IPS-20b (cell line): Measurements from ENCODE around the gene SYT2.
"Not testable (repeated sequence)": the region's sequence is repeated elsewhere in the genome, so short reads cannot be mapped to it uniquely, and the experiment has no call there.

Experiments
- H3K27ac ChIP-seq: one replicate; pipeline ENCODE4 v1.5.1; 2013; ENCODE audit warnings: low read length
- H3K27me3 ChIP-seq: 2 replicates; pipeline ENCODE4 v1.6.1; 2013; ENCODE audit warnings: mild to moderate bottlenecking, low read length, inconsistent platforms; ENCODE audit not compliant: insufficient read depth
- H3K36me3 ChIP-seq: 2 replicates; pipeline ENCODE4 v1.6.1; 2013; ENCODE audit warnings: low read depth, mild to moderate bottlenecking, inconsistent platforms, low read length, moderate library complexity; ENCODE audit not compliant: insufficient read depth
- H3K4me1 ChIP-seq: 2 replicates; pipeline ENCODE4 v1.6.1; 2013; ENCODE audit warnings: mild to moderate bottlenecking, control low read depth, inconsistent platforms, low read length, moderate library complexity; ENCODE audit not compliant: insufficient read depth
- H3K4me3 ChIP-seq: 2 replicates; pipeline ENCODE4 v1.5.1; 2013; ENCODE audit warnings: mild to moderate bottlenecking, low read length, inconsistent platforms
- H3K9ac ChIP-seq: 2 replicates; pipeline ENCODE4 v1.6.1; 2013; ENCODE audit warnings: low read depth, mild to moderate bottlenecking, inconsistent platforms, low read length, moderate library complexity
- H3K9me3 ChIP-seq: 2 replicates; pipeline ENCODE4 v1.6.1; 2013; ENCODE audit warnings: mild to moderate bottlenecking, low read depth, low read length, inconsistent platforms; ENCODE audit not compliant: insufficient read depth

Gene SYT2

DNA sequence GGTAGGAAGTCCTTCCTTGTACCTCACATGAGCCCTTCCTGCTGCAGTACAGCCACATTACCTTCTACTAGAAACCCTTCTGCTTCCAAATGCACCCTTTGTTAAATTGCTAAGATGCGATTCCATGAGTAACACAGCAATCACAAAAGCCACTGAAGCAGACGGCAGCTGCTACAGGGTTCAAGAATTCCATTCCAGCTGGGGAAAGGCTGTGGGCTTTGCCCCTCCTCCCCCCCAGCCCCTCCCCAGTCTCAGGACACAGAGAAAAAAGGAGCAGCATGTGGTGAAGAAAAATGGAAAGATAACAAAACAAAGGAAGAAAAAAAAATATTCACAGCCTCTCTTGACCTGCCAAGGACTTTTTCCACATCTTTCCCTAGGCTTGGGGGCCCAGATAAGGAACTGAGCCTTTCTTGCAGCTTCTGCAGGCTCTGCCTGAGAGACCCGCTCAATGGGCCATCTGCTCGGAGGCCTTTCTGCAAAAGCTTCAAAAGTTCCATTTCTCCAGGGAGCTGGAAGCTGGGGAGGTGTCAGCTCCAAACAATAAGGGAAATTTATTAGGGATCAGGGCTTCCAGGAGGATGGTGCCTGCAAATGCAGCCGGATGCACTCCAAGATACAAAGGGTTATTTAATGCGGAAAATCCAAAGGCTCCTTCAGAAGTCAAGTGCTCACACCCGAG, 72.1 kb downstream of the SYT2 start:
- Histone ChIP-seq H3K27me3 (peaks cover 28% of the 10 kb centered on the region), H3K9ac (peak overlapping the region; percentile 28; the same call in 1 of the 2 replicates), H3K27ac (no peak overlapping the region), H3K4me3 (no peak overlapping the region), H3K36me3 (no peaks in the 10 kb centered on the region), H3K4me1 (peaks cover 21% of the 10 kb centered on the region; the same call in 1 of the 2 replicates), H3K9me3 (no peaks in the 10 kb centered on the region)

GRCh38 chr1:202637321-202638018, 72.8 kb downstream of the SYT2 start:
- peaks cover 21% of the 10 kb centered on the region; the same call in 1 of the 2 replicates for H3K4me1 ChIP-seq
- H3K4me3 ChIP-seq, H3K9me3 ChIP-seq, H3K27ac ChIP-seq, H3K36me3 ChIP-seq: not testable (repeated sequence)
- 0 out of 2 replicates have a peak overlapping the region, but pooled peaks have one; percentile 28 for H3K9ac ChIP-seq
- H3K27me3 ChIP-seq: peaks cover 21% of the 10 kb centered on the region

DNA sequence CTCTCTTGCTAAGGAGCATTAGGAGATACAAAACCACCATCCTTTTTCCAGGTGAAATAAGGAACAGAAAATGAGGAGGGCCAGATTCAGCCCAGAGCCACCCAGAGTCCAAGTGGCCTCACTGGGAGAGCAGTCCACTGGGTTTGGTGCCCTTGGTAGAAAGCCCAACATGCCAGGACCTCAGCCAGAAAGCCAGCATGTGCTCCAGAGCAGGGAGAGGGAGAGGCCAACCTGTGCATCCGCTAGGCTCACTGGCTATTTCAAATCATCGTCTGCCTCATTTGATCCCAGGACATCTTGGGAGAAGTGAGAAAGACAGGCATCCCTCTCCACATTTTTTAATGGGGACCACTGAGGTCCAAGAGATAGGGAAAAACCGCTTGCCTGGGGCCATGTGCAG, 74.1 kb downstream of the SYT2 start:
- H3K27me3 ChIP-seq, H3K36me3 ChIP-seq, H3K9me3 ChIP-seq, H3K27ac ChIP-seq, H3K9ac ChIP-seq, H3K4me3 ChIP-seq: not testable (repeated sequence)
- H3K4me1 ChIP-seq: peaks cover 15% of the 10 kb centered on the region; the same call in 1 of the 2 replicates

GRCh38 chr1:202632241-202632640, 78.0 kb downstream of the SYT2 start:
- H3K4me3 ChIP-seq: no peak overlapping the region
- H3K27ac ChIP-seq: no peak overlapping the region
- peaks cover 3% of the 10 kb centered on the region; the same call in 1 of the 2 replicates for H3K4me1 ChIP-seq
- no peaks in the 10 kb centered on the region for H3K9me3 ChIP-seq
- H3K27me3 ChIP-seq: no peaks in the 10 kb centered on the region
- H3K9ac ChIP-seq: no peak overlapping the region
- no peaks in the 10 kb centered on the region for H3K36me3 ChIP-seq

GRCh38 chr1:202631076-202631923, 79.0 kb downstream of the SYT2 start:
- Histone ChIP-seq H3K27me3 (no peaks in the 10 kb centered on the region), H3K4me3 (no peak overlapping the region), H3K9me3 (no peaks in the 10 kb centered on the region), H3K4me1 (peaks cover 6% of the 10 kb centered on the region; the same call in 1 of the 2 replicates), H3K36me3 (no peaks in the 10 kb centered on the region), H3K9ac (no peak overlapping the region), H3K27ac (no peak overlapping the region)

DNA sequence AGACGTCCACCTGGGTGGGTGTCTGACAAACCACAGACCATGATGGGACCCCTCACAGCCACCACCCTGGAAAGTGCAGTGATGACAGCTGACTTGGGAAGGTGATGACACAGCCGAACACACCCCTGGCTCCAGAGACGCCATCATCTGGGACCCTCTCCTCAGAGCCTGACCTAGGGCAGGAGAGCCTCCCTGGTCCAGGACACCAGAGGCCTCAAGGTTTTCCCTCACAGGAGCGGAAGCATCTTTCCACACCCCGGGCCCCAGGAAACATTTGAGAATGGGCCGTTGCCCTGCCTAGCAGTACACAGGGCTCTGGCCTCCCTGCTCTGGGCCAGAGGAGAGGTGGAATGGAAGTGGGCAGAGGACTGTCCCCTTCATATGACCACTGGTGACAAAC, 79.7 kb downstream of the SYT2 start:
- no peak overlapping the region for H3K27ac ChIP-seq
- no peaks in the 10 kb centered on the region for H3K9me3 ChIP-seq
- H3K27me3 ChIP-seq: no peaks in the 10 kb centered on the region
- H3K4me3 ChIP-seq: no peak overlapping the region
- no peaks in the 10 kb centered on the region for H3K36me3 ChIP-seq
- H3K4me1 ChIP-seq: peaks cover 6% of the 10 kb centered on the region; the same call in 1 of the 2 replicates
- no peak overlapping the region for H3K9ac ChIP-seq

- H3K4me3 ChIP-seq, H3K27me3 ChIP-seq, H3K9ac ChIP-seq, H3K4me1 ChIP-seq, H3K27ac ChIP-seq, H3K9me3 ChIP-seq, H3K36me3 ChIP-seq: not testable (repeated sequence)
Observed at GRCh38 chr1:202630096-202630495, 80.2 kb downstream of the SYT2 start.

DNA sequence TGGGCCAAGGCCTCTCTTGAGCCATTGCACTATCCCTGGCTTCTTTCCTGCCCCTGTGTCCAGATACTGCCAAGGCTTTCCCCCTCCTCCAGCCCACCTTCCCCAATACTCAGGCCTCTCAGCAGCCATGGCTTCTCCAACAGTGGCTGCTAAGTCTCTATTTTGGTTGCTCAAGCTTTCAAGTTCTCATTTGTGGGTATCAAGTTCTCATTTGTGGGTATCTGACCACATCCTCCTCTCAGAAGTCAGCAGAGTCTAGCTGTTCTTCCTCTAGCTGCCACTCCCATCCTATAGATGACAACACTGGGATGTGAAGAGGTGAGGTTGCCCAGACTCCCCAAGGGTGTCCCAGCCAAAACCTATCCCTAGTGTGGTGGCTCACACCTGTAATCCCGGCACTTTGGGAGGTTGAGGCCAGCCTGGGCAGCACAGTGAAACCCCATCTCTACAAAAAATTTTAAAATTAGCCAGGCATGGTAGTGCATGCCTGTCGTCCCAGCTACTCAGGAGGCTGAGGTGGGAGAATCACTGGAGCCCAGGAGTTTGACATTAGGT, 80.9 kb downstream of the SYT2 start:
- H3K9ac ChIP-seq, H3K27ac ChIP-seq, H3K9me3 ChIP-seq, H3K27me3 ChIP-seq, H3K4me1 ChIP-seq, H3K4me3 ChIP-seq, H3K36me3 ChIP-seq: not testable (repeated sequence)

DNA sequence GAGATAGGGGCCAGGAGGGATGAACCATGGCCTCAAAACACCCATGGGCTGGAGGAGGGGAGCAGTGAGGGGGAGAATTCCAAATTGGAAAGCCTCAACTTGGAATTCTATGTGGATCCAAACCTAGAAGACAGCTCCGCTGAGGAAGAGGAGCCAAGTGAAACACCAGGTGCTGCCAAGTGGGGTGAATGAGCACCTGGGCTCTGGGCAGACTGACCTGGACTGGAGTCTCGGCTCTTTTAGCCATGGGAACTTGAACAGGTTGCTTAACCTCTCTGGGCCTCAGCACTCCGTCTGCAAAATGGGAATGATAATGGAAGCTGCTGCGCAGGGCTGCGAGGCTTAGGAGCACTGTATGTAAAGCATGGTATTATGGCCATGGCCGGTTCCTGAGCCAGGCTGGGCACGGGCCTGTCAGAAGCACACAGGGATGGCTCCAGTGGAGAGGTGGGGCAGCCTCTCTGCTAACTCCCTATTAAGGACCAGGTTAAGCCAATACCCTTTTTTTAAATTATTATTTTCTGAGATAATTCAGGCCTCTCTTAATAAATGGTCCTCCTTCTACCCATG, 81.5 kb downstream of the SYT2 start:
- no peaks in the 10 kb centered on the region for H3K9me3 ChIP-seq
- H3K27me3 ChIP-seq: no peaks in the 10 kb centered on the region
- H3K4me3 ChIP-seq: no peak overlapping the region
- no peak overlapping the region for H3K9ac ChIP-seq
- H3K36me3 ChIP-seq: no peaks in the 10 kb centered on the region
- H3K4me1 ChIP-seq: peaks cover 6% of the 10 kb centered on the region; the same call in 1 of the 2 replicates
- H3K27ac ChIP-seq: no peak overlapping the region

- no peaks in the 10 kb centered on the region for H3K27me3 ChIP-seq
- H3K9me3 ChIP-seq: no peaks in the 10 kb centered on the region
- no peaks in the 10 kb centered on the region for H3K36me3 ChIP-seq
- H3K4me1 ChIP-seq: peaks cover 6% of the 10 kb centered on the region; the same call in 1 of the 2 replicates
- H3K27ac ChIP-seq: no peak overlapping the region
- no peak overlapping the region for H3K4me3 ChIP-seq
- H3K9ac ChIP-seq: no peak overlapping the region
Observed at GRCh38 chr1:202627841-202628565, 82.3 kb downstream of the SYT2 start.

DNA sequence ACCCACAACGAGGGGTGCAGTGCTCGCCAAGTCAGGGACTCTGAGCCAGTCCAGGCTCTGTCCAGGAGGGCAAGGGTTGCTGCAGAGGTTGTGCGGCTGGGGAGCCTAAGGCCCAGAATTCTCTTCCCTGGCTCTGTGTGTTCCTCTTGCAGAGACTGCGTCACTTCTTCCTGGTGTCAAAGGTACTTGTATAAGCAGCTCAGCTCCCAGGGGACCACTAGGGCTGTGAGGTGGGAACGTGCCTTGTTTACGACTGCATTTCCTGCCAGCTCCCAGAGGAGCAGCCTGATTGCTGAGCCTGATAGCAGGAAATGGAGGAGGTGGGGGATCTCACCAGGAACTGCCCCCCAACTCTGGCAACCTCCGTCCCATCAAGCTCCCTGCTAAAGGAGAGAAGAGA, 83.2 kb downstream of the SYT2 start:
- H3K4me1 ChIP-seq, H3K9ac ChIP-seq, H3K27ac ChIP-seq, H3K4me3 ChIP-seq, H3K36me3 ChIP-seq, H3K9me3 ChIP-seq, H3K27me3 ChIP-seq: not testable (repeated sequence)
